NCI-H1092 treated with DMSO at 0.1 percent for 48 hours (cell line): ENCODE results near the gene CMYA5.
"Not testable (repeated sequence)": the region's sequence is repeated elsewhere in the genome, so short reads cannot be mapped to it uniquely, and the experiment has no call there.

Experiments
- DNase-seq: peaks from one replicate; lab custom pipeline; 2025; lab: John Stamatoyannopoulos, UW

Gene CMYA5

GRCh38 chr5:79746642-79747569, 57.3 kb downstream of the CMYA5 start:
- DNase-seq: no peak

- DNase-seq: no peak
Observed at GRCh38 chr5:79750611-79751510, 61.2 kb downstream of the CMYA5 start.

- DNase-seq: no peak
Observed at GRCh38 chr5:79753092-79753491, 63.5 kb downstream of the CMYA5 start.

GRCh38 chr5:79753877-79754645, 64.4 kb downstream of the CMYA5 start:
- no peak for DNase-seq

GRCh38 chr5:79754865-79755555, 65.4 kb downstream of the CMYA5 start:
- no peak for DNase-seq

- DNase-seq: no peak
Observed at GRCh38 chr5:79756076-79756475, 66.4 kb downstream of the CMYA5 start.

- no peak for DNase-seq
Observed at GRCh38 chr5:79759436-79759835, 69.8 kb downstream of the CMYA5 start.

- DNase-seq: no peak
Observed at GRCh38 chr5:79759848-79760247, 70.2 kb downstream of the CMYA5 start.

- DNase-seq: no peak
Observed at GRCh38 chr5:79762929-79763328, 73.3 kb downstream of the CMYA5 start.

GRCh38 chr5:79764147-79764546, 74.5 kb downstream of the CMYA5 start:
- DNase-seq: not testable (repeated sequence)

GRCh38 chr5:79771387-79771786, 81.8 kb downstream of the CMYA5 start:
- no peak for DNase-seq

GRCh38 chr5:79772651-79773050, 83.0 kb downstream of the CMYA5 start:
- no peak for DNase-seq

GRCh38 chr5:79773612-79774011, 84.0 kb downstream of the CMYA5 start:
- DNase-seq: no peak

- peak; percentile 0 for DNase-seq
Observed at GRCh38 chr5:79774171-79774854, 84.7 kb downstream of the CMYA5 start.

- no peak for DNase-seq
Observed at GRCh38 chr5:79774855-79775237, 85.2 kb downstream of the CMYA5 start.

- DNase-seq: not testable (repeated sequence)
Observed at GRCh38 chr5:79784741-79785140, 95.1 kb downstream of the CMYA5 start.

GRCh38 chr5:79785983-79786382, 96.3 kb downstream of the CMYA5 start:
- DNase-seq: no peak

GRCh38 chr5:79787448-79787847, 97.8 kb downstream of the CMYA5 start:
- no peak for DNase-seq

- DNase-seq: no peak
Observed at GRCh38 chr5:79791843-79792242, 102.2 kb downstream of the CMYA5 start.

- no peak for DNase-seq
Observed at GRCh38 chr5:79792463-79792862, 102.8 kb downstream of the CMYA5 start.

- no peak for DNase-seq
Observed at GRCh38 chr5:79793304-79793703, 103.7 kb downstream of the CMYA5 start.
